NB4 (cell line): ENCODE data around the gene PSMD4.

Experiments used
- CTCF ChIP-seq: IDR thresholded peaks from one replicate; pipeline ENCODE4 v1.5.1; 2012; ENCODE audit warnings: low read depth, low read length
- MAX ChIP-seq: IDR thresholded peaks from 2 replicates; pipeline ENCODE4 v1.6.1; 2011; ENCODE audit warnings: low read depth, low read length

DNA sequence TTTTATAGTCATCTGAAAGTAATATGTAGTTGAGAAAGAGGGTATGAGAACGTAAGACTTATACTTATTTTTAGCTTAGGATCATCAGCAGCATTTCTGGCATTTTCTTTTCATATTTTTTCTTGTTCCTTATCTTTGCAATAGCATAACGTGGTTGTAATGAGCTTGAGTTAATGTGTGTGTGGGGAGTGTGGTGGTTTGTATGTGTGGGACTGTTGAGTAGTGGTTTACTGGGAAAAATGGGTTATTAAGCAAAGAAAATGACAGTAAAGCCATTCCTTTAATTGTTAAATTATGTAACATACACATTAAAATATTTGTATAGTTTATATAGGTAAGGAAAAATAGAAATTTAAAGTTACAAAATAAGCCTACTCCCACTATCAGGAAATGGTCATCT, 41.0 kb upstream of the PSMD4 start:
- TF ChIP-seq CTCF (no peak), MAX (no peak)
